Measurements from ENCODE around the gene PKP1. TPM values are rescaled to one million over a fixed set of nuclear protein-coding genes. Genes with fewer than 3 reads are reported as not detected.
A peak's percentile ranks its signal among the peaks of the same experiment; 100 is the strongest.

The PKP1 gene
- total and polyA plus RNA-seq, 8 donors = 0.17 to 2.8 (median 0.20) TPM

DNA sequence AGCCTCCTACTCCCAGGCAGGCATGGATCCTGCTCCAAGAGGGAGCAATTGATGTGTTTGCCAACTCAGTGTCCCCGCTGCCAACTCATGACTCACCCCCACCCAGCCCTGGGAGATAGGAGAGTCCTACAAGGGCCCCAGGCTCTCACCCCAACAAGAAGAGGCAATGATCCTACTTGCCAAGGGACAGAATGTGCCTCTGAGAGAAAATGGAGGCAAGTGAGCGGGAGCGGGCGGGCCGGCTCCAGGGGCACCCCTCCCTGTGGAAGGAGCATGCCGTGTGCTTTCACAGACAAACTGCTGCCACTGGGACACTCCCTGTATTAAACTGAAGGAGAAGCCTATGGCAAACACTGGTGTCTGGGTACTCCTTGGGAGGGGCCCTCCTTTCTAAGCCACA lies 16.7 kb downstream of the PKP1 start:
- H3K27ac ChIP-seq = no peak overlapping the region

DNA sequence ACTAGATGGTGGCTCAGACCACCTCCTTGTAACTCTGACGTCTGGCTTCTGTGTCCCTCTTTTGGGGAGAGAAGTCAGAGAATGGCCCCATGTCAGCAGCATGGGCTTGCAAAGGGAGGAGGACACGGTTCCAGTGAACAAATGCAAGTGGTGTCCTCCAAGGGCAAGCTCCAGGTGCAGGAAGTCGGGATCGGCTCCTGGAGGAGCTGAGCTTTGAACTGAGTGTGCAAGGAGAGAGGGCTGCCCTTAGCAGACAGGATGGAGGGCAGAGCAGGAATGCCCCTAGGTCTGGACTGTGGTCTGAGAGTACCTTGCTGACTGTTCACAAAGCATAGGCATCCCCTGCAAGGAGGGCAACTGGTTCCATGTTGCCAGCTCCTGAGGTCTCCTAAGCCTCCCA lies 17.3 kb downstream of the PKP1 start:
- Histone ChIP-seq H3K27me3 (no peaks in the 10 kb centered on the region), H3K4me3 (no peak overlapping the region), H3K4me1 (no peaks in the 10 kb centered on the region), H3K27ac (no peak overlapping the region), H3K9me3 (no peaks in the 10 kb centered on the region), H3K36me3 (no peaks in the 10 kb centered on the region)
- ATAC-seq (no peak), DNase-seq (no peak)
- intact Hi-C loops (cut with DNase I) = no loop called here
- TF ChIP-seq, protein P1, sequence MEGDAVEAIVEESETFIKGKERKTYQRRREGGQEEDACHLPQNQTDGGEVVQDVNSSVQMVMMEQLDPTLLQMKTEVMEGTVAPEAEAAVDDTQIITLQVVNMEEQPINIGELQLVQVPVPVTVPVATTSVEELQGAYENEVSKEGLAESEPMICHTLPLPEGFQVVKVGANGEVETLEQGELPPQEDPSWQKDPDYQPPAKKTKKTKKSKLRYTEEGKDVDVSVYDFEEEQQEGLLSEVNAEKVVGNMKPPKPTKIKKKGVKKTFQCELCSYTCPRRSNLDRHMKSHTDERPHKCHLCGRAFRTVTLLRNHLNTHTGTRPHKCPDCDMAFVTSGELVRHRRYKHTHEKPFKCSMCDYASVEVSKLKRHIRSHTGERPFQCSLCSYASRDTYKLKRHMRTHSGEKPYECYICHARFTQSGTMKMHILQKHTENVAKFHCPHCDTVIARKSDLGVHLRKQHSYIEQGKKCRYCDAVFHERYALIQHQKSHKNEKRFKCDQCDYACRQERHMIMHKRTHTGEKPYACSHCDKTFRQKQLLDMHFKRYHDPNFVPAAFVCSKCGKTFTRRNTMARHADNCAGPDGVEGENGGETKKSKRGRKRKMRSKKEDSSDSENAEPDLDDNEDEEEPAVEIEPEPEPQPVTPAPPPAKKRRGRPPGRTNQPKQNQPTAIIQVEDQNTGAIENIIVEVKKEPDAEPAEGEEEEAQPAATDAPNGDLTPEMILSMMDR (IDR thresholded peaks at IDR 0.05) = no peak

More for the DNA sequence above, 16.7 kb downstream of the PKP1 start:
- no peaks in the 10 kb centered on the region for H3K36me3 ChIP-seq
- DNase-seq (peak in 1 of 4 donors; percentile 64), ATAC-seq (peak; percentile 85)
- H3K27me3 ChIP-seq = no peaks in the 10 kb centered on the region
- no peak overlapping the region for H3K4me3 ChIP-seq
- intact Hi-C loops (cut with DNase I) = no loop called here
- H3K4me1 ChIP-seq = no peaks in the 10 kb centered on the region
- H3K9me3 ChIP-seq = no peaks in the 10 kb centered on the region
- TF ChIP-seq, protein P1 (IDR thresholded peaks at IDR 0.05) = no peak

DNA sequence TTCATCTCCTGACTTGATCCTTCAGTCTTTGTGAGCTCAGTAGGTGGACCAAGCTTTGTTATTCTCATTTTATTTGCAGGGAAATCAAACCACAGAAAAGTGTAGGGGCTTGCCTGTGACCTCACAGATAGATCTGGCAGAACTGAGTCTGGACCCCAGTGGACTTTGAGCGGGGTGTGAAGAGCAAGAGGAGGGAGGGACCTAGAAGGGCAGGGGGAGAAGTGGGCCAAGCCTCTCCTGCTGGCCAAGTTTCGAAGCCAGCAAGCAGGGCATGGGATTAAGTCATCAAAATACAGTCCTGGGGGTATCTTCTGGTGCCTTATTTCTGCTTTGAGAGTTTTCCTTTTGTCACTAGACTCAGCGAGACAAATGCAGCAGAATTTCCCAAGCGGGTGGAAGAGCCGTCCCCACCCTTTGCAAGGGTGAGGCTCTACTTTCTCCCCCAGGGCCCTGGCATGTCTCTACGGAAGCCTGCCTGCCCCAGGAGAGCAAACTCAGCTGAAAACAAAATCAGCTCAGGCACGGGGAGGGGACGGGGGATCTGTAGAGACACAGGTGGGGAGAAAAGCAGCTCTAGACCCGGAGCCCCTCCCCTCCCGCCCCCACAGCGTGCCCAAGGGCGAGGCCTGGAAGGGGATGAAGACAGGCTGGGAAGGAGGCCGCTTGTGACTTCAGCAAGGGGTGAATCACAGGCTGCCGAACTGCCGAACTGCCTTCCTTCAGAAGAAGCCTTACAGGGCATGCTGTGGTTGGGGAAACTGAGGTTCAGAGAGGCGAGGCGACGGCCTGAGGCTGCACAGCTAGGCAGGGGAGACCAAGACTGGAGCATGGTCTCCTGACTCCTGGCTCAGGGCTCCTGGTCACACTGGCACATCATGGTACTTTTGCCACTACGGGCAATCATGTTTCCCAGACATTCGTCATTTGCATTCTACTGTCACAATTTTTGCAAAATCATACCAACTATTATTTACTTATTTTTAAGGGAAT lies 19.2 kb downstream of the PKP1 start:
- DNase-seq (no peak), ATAC-seq (no peak)
- TF ChIP-seq, protein P1 (IDR thresholded peaks at IDR 0.05) = no peak
- no peak overlapping the region for H3K4me3 ChIP-seq
- H3K36me3 ChIP-seq = no peaks in the 10 kb centered on the region
- intact Hi-C loops (cut with DNase I) = no loop called here
- no peaks in the 10 kb centered on the region for H3K27me3 ChIP-seq
- peaks cover 2 to 4% of the 10 kb centered on the region in 2 donors for H3K4me1 ChIP-seq
- H3K27ac ChIP-seq = no peak overlapping the region
- no peaks in the 10 kb centered on the region for H3K9me3 ChIP-seq

DNA sequence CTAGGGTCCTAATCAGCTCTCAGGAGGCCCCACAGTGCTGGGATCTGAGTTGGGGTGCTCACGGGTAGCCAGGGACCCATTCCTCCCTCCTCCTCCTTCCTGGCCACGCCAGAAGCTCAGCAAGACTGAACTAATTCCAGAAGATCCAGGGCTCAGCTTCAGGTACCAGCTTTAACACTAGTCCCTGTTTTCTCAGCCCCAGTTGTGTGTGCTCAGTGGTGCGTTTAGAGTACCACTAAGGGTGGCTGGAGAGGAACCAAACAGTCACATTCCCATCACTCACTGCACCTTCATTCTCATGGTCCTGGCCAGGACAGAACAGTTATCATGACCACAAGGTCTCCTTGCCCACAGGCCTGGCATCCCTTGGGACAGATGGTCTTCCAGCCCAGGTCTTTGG lies 20.8 kb downstream of the PKP1 start:
- TF ChIP-seq, protein P1 (IDR thresholded peaks at IDR 0.05) = no peak
- intact Hi-C loops (cut with DNase I) = no loop called here
- no peak for DNase-seq
- H3K27ac ChIP-seq = no peak overlapping the region
- peaks cover 6 to 21% of the 10 kb centered on the region in 2 donors for H3K4me1 ChIP-seq
- no peaks in the 10 kb centered on the region for H3K36me3 ChIP-seq
- no peak overlapping the region for H3K4me3 ChIP-seq
- no peak for ATAC-seq
- peaks cover 0 to 5% of the 10 kb centered on the region in 2 donors for H3K27me3 ChIP-seq
- H3K9me3 ChIP-seq = no peaks in the 10 kb centered on the region

DNA sequence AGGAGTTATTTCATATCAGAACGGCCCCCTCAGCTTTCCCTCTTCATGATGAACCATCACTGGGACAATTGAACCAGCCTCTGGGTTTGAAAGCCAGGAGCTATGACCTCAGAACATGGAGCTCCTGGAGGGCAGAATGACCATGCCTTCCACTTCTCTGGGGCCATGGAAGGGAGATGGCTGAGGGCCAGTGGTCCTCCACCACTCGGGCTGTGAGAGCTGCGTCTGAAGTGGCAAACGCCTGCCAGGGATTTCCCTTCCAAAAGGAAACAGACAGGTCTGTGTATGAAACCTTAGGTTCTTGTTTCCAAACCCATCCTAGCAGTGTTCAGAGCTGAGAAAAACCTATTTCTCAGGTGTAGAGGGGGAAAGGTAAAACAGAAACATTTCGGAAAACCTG lies 22.5 kb downstream of the PKP1 start:
- H3K4me1 ChIP-seq = peaks cover 9 to 37% of the 10 kb centered on the region in 2 donors
- no peak overlapping the region for H3K4me3 ChIP-seq
- H3K9me3 ChIP-seq = no peaks in the 10 kb centered on the region
- H3K27ac ChIP-seq = no peak overlapping the region
- peak in 1 of 4 donors; percentile 27 for DNase-seq
- no peaks in the 10 kb centered on the region for H3K36me3 ChIP-seq
- no peak for ATAC-seq
- TF ChIP-seq, protein P1 (IDR thresholded peaks at IDR 0.05) = no peak
- peaks cover 0 to 10% of the 10 kb centered on the region in 2 donors for H3K27me3 ChIP-seq
- intact Hi-C loops (cut with DNase I) = no loop called here

Data from left lung (tissue), 10 donors.